T-cell (primary cell): Measurements from ENCODE around the gene CRKL. TPM values are rescaled to one million over a fixed set of nuclear protein-coding genes. Genes with fewer than 3 reads are reported as not detected.

Experiments used
- ATAC-seq, 4 experiments: fragments of 200-7000 bp in 3 of 4; fragments of 150-1000 bp in 1 of 4; cut with Tn5 transposase; replicated peaks in 1 of 4; 1 replicate in 3 of 4; 2 replicates in 1 of 4; pipeline ENCODE4 v1.10.0; 2021; ENCODE audit warnings: moderate library complexity in 3 of 4, mild to moderate bottlenecking in 2 of 4, moderate number of reproducible peaks in 1 of 4
- CTCF ChIA-PET, 2 donors: fragments of 300-600 bp; sonication (Branson Sonifier 250); formaldehyde crosslinking; loops; one replicate each; lab custom pipeline; 2022; ENCODE audit warnings: antibody characterized with exemption in 2 of 2; lab: Charles Lee
- POLR2A ChIA-PET, 2 donors: fragments of 300-600 bp; sonication (Branson Sonifier 250); formaldehyde crosslinking; loops; one replicate each; lab custom pipeline; 2022; ENCODE audit warnings: antibody characterized with exemption in 2 of 2; lab: Charles Lee
- DNase-seq, 35 experiments: peaks; one replicate each; pipeline versions ENCODE4 v3.0.0 to v3.0.0-alpha.2; 2013 to 2023
- H3K27ac ChIP-seq: one replicate; pipeline ENCODE4 v1.5.1; 2013; ENCODE audit warnings: low read length
- H3K27me3 ChIP-seq, 2 experiments: replicated peaks in 1 of 2; 1 replicate in 1 of 2; 2 replicates in 1 of 2; pipeline versions ENCODE4 v1.6.1 to v1.7.0; 2013; ENCODE audit warnings: low read length in 1 of 2, mixed read lengths in 1 of 2; ENCODE audit not compliant: control insufficient read depth in 2 of 2, insufficient read depth in 2 of 2; ENCODE audit errors: extremely low read depth in 1 of 2
- H3K36me3 ChIP-seq, 2 donors: 1 replicate in 1 of 2; 2 replicates in 1 of 2; pipeline versions ENCODE4 v1.6.1 to v1.7.0; 2013; ENCODE audit warnings: low read length in 1 of 2; ENCODE audit not compliant: control insufficient read depth in 2 of 2, insufficient read depth in 1 of 2; ENCODE audit errors: extremely low read depth in 1 of 2
- H3K4me1 ChIP-seq, 2 experiments: 1 replicate in 1 of 2; 2 replicates in 1 of 2; pipeline versions ENCODE4 v1.6.1 to v1.7.0; 2013; ENCODE audit warnings: low read length in 2 of 2, mixed read lengths in 1 of 2; ENCODE audit not compliant: insufficient read depth in 2 of 2, control insufficient read depth in 1 of 2; ENCODE audit errors: extremely low read depth in 1 of 2
- H3K4me3 ChIP-seq, 2 donors: 1 replicate in 1 of 2; 2 replicates in 1 of 2; pipeline versions ENCODE4 v1.5.1 to v1.7.0; 2013; ENCODE audit warnings: mild to moderate bottlenecking in 2 of 2, low read length in 1 of 2, moderate library complexity in 1 of 2; ENCODE audit not compliant: control insufficient read depth in 1 of 2; ENCODE audit errors: extremely low read depth in 1 of 2
- H3K9me3 ChIP-seq: 2 replicates; pipeline ENCODE4 v1.7.0; 2013
- H3K27ac Mint-ChIP-seq, 2 donors: one replicate each; pipeline ENCODE4 v1.8.0; 2020 to 2021; ENCODE audit warnings: mild to moderate bottlenecking in 2 of 2, mixed read lengths in 2 of 2
- H3K27me3 Mint-ChIP-seq, 2 donors: one replicate each; pipeline ENCODE4 v1.8.0; 2021 to 2022; ENCODE audit warnings: mixed read lengths in 2 of 2
- H3K36me3 Mint-ChIP-seq: one replicate; pipeline ENCODE4 v1.8.0; 2021; ENCODE audit warnings: mixed read lengths
- H3K4me1 Mint-ChIP-seq, 3 donors: one replicate each; pipeline ENCODE4 v1.8.0; 2020 to 2022; ENCODE audit warnings: mixed read lengths in 3 of 3, mild to moderate bottlenecking in 1 of 3
- H3K4me3 Mint-ChIP-seq, 3 donors: one replicate each; pipeline ENCODE4 v1.8.0; 2020 to 2022; ENCODE audit warnings: mild to moderate bottlenecking in 3 of 3, mixed read lengths in 3 of 3, moderate library complexity in 3 of 3
- H3K9me3 Mint-ChIP-seq, 3 donors: one replicate each; pipeline ENCODE4 v1.8.0; 2020 to 2022; ENCODE audit warnings: mixed read lengths in 3 of 3
- WGBS: methylation state at CpG from one replicate; pipeline ENCODE4 v1.1.5; 2013; ENCODE audit warnings: missing lambda C conversion rate; ENCODE audit not compliant: insufficient coverage; 5-methylcytosine and 5-hydroxymethylcytosine counted together
- total RNA-seq, 35 experiments: library from RNA in 6 of 35; stranded (reverse) in 6 of 35; fragments of 120-200 nt in 1 of 35; gene quantifications; one replicate each; pipeline versions ENCODE4 v1.2.1 to v1.2.4 and lab custom pipeline; 2013 to 2026

The CRKL gene
- total RNA-seq, 5 donors from 2014 or later (not counting 1 experiment from before 2014, with no cell fraction given), result 41.7 to 87.7 (median 85.4) TPM

DNA sequence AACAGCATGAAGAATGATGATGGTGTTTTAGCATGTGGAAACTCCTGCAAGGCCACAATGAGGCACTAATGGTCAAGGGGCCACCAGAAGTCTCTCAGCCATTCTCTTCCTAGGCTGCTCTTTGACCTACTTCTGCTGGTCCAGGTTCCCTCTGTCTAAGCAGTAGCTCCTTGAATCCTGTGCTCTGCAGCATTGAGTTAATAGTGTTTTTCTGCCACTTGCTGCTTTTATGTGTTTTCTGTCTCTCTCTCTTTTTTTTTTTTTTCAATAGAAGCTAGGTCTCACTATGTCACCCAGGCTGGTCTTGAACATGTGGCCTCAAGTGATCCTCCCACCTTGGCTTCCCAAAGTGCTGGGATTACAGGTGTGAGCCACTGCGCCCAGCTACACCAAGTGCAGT, 29.8 kb downstream of the CRKL start:
- Mint-ChIP-seq H3K4me3 (no peak overlapping the region), H3K27ac (no peak overlapping the region), H3K4me1 (peaks cover 70 to 76% (median 71%) of the 10 kb centered on the region in 3 donors), H3K27me3 (no peaks in the 10 kb centered on the region), H3K9me3 (no peaks in the 10 kb centered on the region), H3K36me3 (peaks cover 32% of the 10 kb centered on the region)
- Histone ChIP-seq H3K27me3 (no peaks in the 10 kb centered on the region), H3K27ac (no peak overlapping the region), H3K9me3 (no peaks in the 10 kb centered on the region), H3K36me3 (peaks cover 6 to 34% of the 10 kb centered on the region in 2 donors), H3K4me1 (peaks cover 4 to 33% of the 10 kb centered on the region in 2 experiments), H3K4me3 (no peak overlapping the region)
- ATAC-seq, result no peak
- POLR2A ChIA-PET, result interaction anchor here in 1 of 2 donors (0.7 kb wide), 1 partner anchor 22 kb away, joined by 4 read pairs; no protein-coding TSS in a partner anchor
- CTCF ChIA-PET, result interaction anchor here in 1 of 2 donors (0.7 kb wide), 1 partner anchor 981 kb away, joined by 4 read pairs; no protein-coding TSS in a partner anchor
- 100% methylated on average over 1 of the region's 1 CpG for WGBS
- no peak for DNase-seq

DNA sequence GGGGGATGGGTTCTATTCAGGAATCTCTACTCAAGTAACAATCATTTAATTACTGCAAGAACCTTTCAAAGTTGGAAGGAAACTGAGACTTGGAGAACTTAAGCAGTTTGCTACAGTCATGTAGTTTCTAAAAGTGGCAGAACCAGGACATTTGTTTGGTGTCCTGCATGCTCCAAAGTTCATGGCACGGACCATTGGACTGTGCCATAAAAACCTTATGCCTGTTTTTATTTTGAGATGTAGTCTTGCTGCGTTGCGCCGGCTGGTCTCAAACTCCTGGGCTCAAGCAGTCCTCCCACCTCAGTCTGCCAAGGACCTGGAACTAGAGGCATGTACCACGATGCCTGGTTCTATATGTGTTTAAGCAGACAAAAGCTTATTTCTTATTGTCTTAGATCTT, 31.2 kb downstream of the CRKL start:
- POLR2A ChIA-PET, result no interaction called here
- H3K9me3 ChIP-seq, result no peaks in the 10 kb centered on the region
- Mint-ChIP-seq H3K27me3 (no peaks in the 10 kb centered on the region), H3K4me3 (no peak overlapping the region), H3K4me1 (peaks cover 55 to 63% (median 57%) of the 10 kb centered on the region in 3 donors), H3K36me3 (peaks cover 35% of the 10 kb centered on the region), H3K27ac (peak overlapping the region in 1 of 2 donors; percentile 22), H3K9me3 (no peaks in the 10 kb centered on the region)
- peaks cover 11 to 47% of the 10 kb centered on the region in 2 donors for H3K36me3 ChIP-seq
- H3K4me3 ChIP-seq, result no peak overlapping the region
- H3K4me1 ChIP-seq, result peaks cover 4 to 29% of the 10 kb centered on the region in 2 experiments
- DNase-seq (no peak), ATAC-seq (no peak)
- 83% methylated on average over 1 of the region's 5 CpGs for WGBS
- CTCF ChIA-PET, result interaction anchor here in 1 of 2 donors (0.6 kb wide), 1 partner anchor 578 kb away, joined by 3 read pairs; no protein-coding TSS in a partner anchor
- no peaks in the 10 kb centered on the region for H3K27me3 ChIP-seq
- H3K27ac ChIP-seq, result no peak overlapping the region

DNA sequence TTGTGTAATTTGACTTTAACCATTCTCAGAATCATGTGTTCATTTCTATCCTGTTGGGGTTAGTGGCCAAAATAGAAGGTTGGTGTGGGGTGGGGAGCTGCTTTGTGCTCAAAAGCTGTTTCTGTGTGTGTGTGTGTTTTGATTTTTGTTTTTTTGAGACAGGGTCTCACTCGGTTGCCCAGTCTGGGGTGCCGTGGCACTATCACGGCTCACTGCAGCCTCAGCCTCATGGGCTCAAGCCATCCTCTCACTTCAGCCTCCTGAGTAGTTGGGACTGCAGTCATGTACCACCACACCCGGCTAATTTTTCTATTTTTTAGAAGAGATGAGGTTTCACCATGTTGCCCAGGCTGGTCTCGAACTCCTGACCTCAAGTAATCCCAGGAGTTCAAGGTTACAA, 31.8 kb downstream of the CRKL start:
- Histone ChIP-seq H3K27me3 (no peaks in the 10 kb centered on the region), H3K4me1 (peaks cover 4 to 29% of the 10 kb centered on the region in 2 experiments), H3K9me3 (no peaks in the 10 kb centered on the region), H3K27ac (no peak overlapping the region), H3K36me3 (peaks cover 11 to 52% of the 10 kb centered on the region in 2 donors), H3K4me3 (no peak overlapping the region)
- 93% methylated on average over 2 of the region's 5 CpGs for WGBS
- ChIA-PET POLR2A (interaction anchor here in 1 of 2 donors (0.6 kb wide), 2 partner anchors 22 to 27 kb away, joined by 3 to 5 read pairs; no protein-coding TSS in a partner anchor), CTCF (no interaction called here)
- H3K4me3 Mint-ChIP-seq, result no peak overlapping the region
- no peaks in the 10 kb centered on the region for H3K9me3 Mint-ChIP-seq
- DNase-seq (no peak), ATAC-seq (no peak)
- peaks cover 38% of the 10 kb centered on the region for H3K36me3 Mint-ChIP-seq
- peak overlapping the region; percentile 39 to 64 for H3K27ac Mint-ChIP-seq
- H3K4me1 Mint-ChIP-seq, result peaks cover 50 to 59% (median 52%) of the 10 kb centered on the region in 3 donors
- H3K27me3 Mint-ChIP-seq, result no peaks in the 10 kb centered on the region

DNA sequence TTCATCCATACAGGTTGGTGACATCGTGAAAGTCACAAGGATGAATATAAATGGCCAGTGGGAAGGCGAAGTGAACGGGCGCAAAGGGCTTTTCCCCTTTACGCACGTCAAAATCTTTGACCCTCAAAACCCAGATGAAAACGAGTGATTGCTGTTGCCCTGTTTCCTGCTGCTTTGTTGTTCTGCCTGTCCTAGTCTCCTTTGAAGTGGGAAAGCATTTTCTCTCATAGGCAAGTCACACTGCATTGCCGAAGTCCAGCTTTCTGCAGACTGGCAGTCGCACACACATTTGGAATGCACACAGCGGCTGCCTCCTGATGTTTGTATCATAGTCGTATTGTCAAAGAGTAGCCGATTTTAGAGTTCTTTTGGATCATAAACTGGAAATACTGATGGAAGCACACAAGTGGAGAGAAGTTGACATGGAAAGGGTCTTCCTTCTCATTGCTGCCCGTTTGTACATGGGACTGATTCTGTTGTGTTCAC, 32.5 kb downstream of the CRKL start:
- ATAC-seq (no peak), DNase-seq (no peak)
- Histone ChIP-seq H3K27me3 (no peaks in the 10 kb centered on the region), H3K9me3 (no peaks in the 10 kb centered on the region), H3K36me3 (peaks cover 11 to 53% of the 10 kb centered on the region in 2 donors), H3K4me3 (no peak overlapping the region), H3K4me1 (peaks cover 4 to 23% of the 10 kb centered on the region in 2 experiments), H3K27ac (no peak overlapping the region)
- no peaks in the 10 kb centered on the region for H3K27me3 Mint-ChIP-seq
- peak overlapping the region; percentile 4 to 64 for H3K27ac Mint-ChIP-seq
- 60% methylated on average over 11 of the region's 13 CpGs for WGBS
- H3K9me3 Mint-ChIP-seq, result no peaks in the 10 kb centered on the region
- peak overlapping the region in 1 of 3 donors; percentile 6 for H3K4me3 Mint-ChIP-seq
- H3K36me3 Mint-ChIP-seq, result peaks cover 38% of the 10 kb centered on the region
- peaks cover 46 to 52% (median 52%) of the 10 kb centered on the region in 3 donors for H3K4me1 Mint-ChIP-seq
- CTCF ChIA-PET, result no interaction called here
- POLR2A ChIA-PET, result no interaction called here

DNA sequence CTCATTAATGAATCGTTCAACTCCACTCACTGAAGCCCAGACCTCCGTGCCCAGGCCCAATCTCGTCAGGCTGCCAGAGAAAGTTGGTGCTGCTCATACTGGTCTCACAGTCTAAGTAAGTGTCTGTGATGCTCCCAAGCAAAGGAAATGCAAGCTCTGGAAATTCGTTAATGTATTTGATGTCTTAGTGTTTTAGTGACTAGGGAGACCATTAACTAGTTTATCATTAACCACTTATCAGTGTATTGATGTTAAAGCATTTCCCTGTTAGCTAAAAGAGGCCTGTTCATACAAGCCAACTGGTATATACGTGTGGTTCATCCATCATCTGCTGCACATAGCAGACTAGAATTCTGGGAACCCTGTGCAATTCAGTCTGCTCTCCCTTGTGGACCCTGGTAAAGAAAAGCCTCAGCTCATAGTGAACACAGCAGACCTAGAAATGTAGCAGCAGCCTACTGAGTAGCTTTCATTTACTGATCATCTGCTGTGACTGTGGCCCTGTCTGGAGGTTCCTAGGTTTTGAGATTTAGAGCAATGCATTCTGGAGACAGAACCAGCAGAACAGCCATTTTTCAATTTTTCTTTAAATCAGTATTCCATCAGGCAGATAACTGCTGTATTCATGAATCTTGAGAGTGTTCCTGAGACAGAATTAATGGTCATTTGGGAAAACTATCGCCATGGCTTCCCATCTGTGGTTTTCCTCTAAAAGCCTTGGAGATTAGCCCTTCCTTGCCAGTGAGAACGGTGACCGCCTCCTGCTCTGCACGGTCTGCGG, 34.1 kb downstream of the CRKL start:
- H3K27me3 Mint-ChIP-seq, result peaks cover 0 to 2% of the 10 kb centered on the region in 2 donors
- WGBS, result 100% methylated on average over 4 of the region's 10 CpGs
- peaks cover 11 to 53% of the 10 kb centered on the region in 2 donors for H3K36me3 ChIP-seq
- H3K27me3 ChIP-seq, result peaks cover 0 to 4% of the 10 kb centered on the region in 2 experiments
- CTCF ChIA-PET, result no interaction called here
- DNase-seq, result no peak
- ATAC-seq, result no peak
- no peak overlapping the region for H3K4me3 ChIP-seq
- peaks cover 37% of the 10 kb centered on the region for H3K36me3 Mint-ChIP-seq
- H3K27ac ChIP-seq, result no peak overlapping the region
- H3K9me3 Mint-ChIP-seq, result no peaks in the 10 kb centered on the region
- H3K4me1 Mint-ChIP-seq, result peaks cover 30 to 40% (median 37%) of the 10 kb centered on the region in 3 donors
- POLR2A ChIA-PET, result interaction anchor here in 1 of 2 donors (0.5 kb wide), 1 partner anchor 42 kb away, joined by 4 read pairs; no protein-coding TSS in a partner anchor
- H3K4me1 ChIP-seq, result peaks cover 4 to 13% of the 10 kb centered on the region in 2 experiments
- no peak overlapping the region for H3K27ac Mint-ChIP-seq
- no peak overlapping the region for H3K4me3 Mint-ChIP-seq
- no peaks in the 10 kb centered on the region for H3K9me3 ChIP-seq

DNA sequence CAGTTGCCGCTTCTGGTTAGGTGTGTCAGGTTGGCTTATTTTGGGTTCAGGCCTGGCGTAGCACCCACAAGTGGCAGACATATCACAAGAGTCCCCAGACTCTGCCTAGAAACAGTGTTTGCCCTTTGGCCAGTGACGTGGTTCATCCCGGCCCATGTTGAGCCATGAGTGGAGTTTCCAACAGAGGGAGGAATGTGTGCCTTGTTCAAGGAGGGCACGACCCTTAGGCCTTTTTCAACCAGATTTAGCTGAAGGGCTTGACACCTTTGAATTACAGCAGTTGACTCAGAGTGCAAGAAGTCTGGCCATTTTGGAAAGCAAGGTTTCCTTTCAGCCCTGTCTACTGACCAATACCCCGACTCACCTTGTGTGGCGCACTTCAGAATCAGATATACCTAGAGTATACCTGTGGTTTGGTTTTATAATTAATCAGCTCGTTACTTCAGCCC, 34.7 kb downstream of the CRKL start:
- Histone ChIP-seq H3K36me3 (peaks cover 11 to 53% of the 10 kb centered on the region in 2 donors), H3K9me3 (no peaks in the 10 kb centered on the region)
- no peak overlapping the region for H3K27ac Mint-ChIP-seq

More for the DNA sequence above, 34.7 kb downstream of the CRKL start:
- no peaks in the 10 kb centered on the region for H3K9me3 Mint-ChIP-seq
- Histone ChIP-seq H3K27ac (no peak overlapping the region), H3K27me3 (peaks cover 0 to 10% of the 10 kb centered on the region in 2 experiments), H3K4me1 (peaks cover 4 to 18% of the 10 kb centered on the region in 2 experiments), H3K4me3 (no peak overlapping the region)
- ChIA-PET POLR2A (no interaction called here), CTCF (no interaction called here)
- ATAC-seq (no peak), DNase-seq (no peak)
- H3K36me3 Mint-ChIP-seq, result peaks cover 33% of the 10 kb centered on the region
- H3K4me3 Mint-ChIP-seq, result no peak overlapping the region
- 91% methylated on average over 6 of the region's 8 CpGs for WGBS
- peaks cover 24 to 39% (median 35%) of the 10 kb centered on the region in 3 donors for H3K4me1 Mint-ChIP-seq
- H3K27me3 Mint-ChIP-seq, result peaks cover 0 to 8% of the 10 kb centered on the region in 2 donors
